ENCODE data around the gene KLHL6.
"Not testable (repeated sequence)": the region's sequence is repeated elsewhere in the genome, so short reads cannot be mapped to it uniquely, and the experiment has no call there.

DNA sequence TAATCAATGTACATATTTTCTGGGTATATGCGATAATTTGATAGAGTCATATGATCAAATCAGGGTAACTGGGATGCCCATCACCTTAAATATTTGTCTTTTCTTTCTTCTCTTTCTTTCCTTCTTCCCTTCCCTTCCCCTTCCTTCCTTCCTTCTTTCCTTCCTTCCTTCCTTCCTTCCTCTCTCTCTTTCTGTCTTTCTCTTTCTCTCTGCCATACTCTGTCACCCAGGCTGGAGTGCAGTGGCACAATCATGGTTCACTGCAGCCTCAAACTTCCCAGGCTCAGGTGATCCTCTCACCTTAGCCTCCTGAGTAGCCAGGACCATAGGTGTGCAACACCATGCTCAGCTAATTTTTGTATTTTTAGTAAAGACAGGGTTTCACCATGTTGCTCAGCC is 79.7 kb downstream of the KLHL6 start:
- TF ChIP-seq, protein P1, sequence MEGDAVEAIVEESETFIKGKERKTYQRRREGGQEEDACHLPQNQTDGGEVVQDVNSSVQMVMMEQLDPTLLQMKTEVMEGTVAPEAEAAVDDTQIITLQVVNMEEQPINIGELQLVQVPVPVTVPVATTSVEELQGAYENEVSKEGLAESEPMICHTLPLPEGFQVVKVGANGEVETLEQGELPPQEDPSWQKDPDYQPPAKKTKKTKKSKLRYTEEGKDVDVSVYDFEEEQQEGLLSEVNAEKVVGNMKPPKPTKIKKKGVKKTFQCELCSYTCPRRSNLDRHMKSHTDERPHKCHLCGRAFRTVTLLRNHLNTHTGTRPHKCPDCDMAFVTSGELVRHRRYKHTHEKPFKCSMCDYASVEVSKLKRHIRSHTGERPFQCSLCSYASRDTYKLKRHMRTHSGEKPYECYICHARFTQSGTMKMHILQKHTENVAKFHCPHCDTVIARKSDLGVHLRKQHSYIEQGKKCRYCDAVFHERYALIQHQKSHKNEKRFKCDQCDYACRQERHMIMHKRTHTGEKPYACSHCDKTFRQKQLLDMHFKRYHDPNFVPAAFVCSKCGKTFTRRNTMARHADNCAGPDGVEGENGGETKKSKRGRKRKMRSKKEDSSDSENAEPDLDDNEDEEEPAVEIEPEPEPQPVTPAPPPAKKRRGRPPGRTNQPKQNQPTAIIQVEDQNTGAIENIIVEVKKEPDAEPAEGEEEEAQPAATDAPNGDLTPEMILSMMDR (IDR thresholded peaks at IDR 0.05) = not testable (repeated sequence)
- TF ChIP-seq POLR2A (IDR thresholded peaks at IDR 0.05) = not testable (repeated sequence)

Data from thyroid gland (tissue), 4 donors.